Naive thymus-derived CD4-positive, alpha-beta T cell (primary cell): ENCODE results near the gene ANKRD13B. TPM values are rescaled to one million over a fixed set of nuclear protein-coding genes. Genes with fewer than 3 reads are reported as not detected.
A peak's percentile ranks its signal among the peaks of the same experiment; 100 is the strongest.

Experiments used
- ATAC-seq: fragments of 150-1000 bp; cut with Tn5 transposase; 2 replicates; pipeline ENCODE4 v1.10.0; 2021; ENCODE audit warnings: mild to moderate bottlenecking, moderate library complexity
- CTCF ChIA-PET: fragments of 350-600 bp; sonication (Branson Sonifier 250); formaldehyde crosslinking; loops from one replicate; lab custom pipeline; 2021; ENCODE audit warnings: antibody characterized with exemption; lab: Charles Lee
- POLR2A ChIA-PET: fragments of 350-600 bp; sonication (Branson Sonifier 250); formaldehyde crosslinking; loops from one replicate; lab custom pipeline; 2021; ENCODE audit warnings: antibody characterized with exemption, inconsistent platforms; lab: Charles Lee
- DNase-seq, 9 donors: peaks; one replicate each; pipeline versions ENCODE4 v3.0.0 to v3.0.0-alpha.2; 2020 to 2022; ENCODE audit warnings: mixed read lengths in 1 of 9
- H3K27ac ChIP-seq: one replicate; pipeline ENCODE4 v1.7.0; 2013; ENCODE audit warnings: mild to moderate bottlenecking, low read depth, low read length, moderate library complexity
- H3K27me3 ChIP-seq, 2 donors: one replicate each; pipeline ENCODE4 v1.7.0; 2013; ENCODE audit warnings: low read length in 2 of 2, mild to moderate bottlenecking in 2 of 2, moderate library complexity in 2 of 2; ENCODE audit not compliant: control insufficient read depth in 2 of 2, insufficient read depth in 2 of 2
- H3K36me3 ChIP-seq, 3 experiments: 1 replicate in 2 of 3; 2 replicates in 1 of 3; pipeline ENCODE4 v1.7.0; 2013; ENCODE audit warnings: low read length in 3 of 3, mild to moderate bottlenecking in 3 of 3, moderate library complexity in 1 of 3; ENCODE audit not compliant: insufficient read depth in 3 of 3, control insufficient read depth in 2 of 3
- H3K4me1 ChIP-seq, 2 donors: one replicate each; pipeline ENCODE4 v1.7.0; 2013; ENCODE audit warnings: low read length in 2 of 2, mild to moderate bottlenecking in 2 of 2, moderate library complexity in 1 of 2; ENCODE audit not compliant: control insufficient read depth in 2 of 2, insufficient read depth in 2 of 2
- H3K4me3 ChIP-seq: 2 replicates; pipeline ENCODE4 v1.7.0; 2013; ENCODE audit warnings: mild to moderate bottlenecking, low read length
- H3K9me3 ChIP-seq, 3 experiments: 1 replicate in 2 of 3; 2 replicates in 1 of 3; pipeline ENCODE4 v1.7.0; 2013; ENCODE audit warnings: low read length in 3 of 3; ENCODE audit not compliant: control insufficient read depth in 2 of 3
- H3K27ac Mint-ChIP-seq, 9 donors: one replicate each; pipeline ENCODE4 v1.8.0; 2020 to 2022; ENCODE audit warnings: mixed read lengths in 9 of 9, mild to moderate bottlenecking in 8 of 9, moderate library complexity in 5 of 9, inconsistent platforms in 2 of 9
- H3K27me3 Mint-ChIP-seq, 5 donors: one replicate each; pipeline ENCODE4 v1.8.0; 2021 to 2022; ENCODE audit warnings: mixed read lengths in 5 of 5, mild to moderate bottlenecking in 1 of 5
- H3K36me3 Mint-ChIP-seq, 5 donors: one replicate each; pipeline ENCODE4 v1.8.0; 2020 to 2022; ENCODE audit warnings: mixed read lengths in 5 of 5, mild to moderate bottlenecking in 3 of 5, inconsistent platforms in 1 of 5
- H3K4me1 Mint-ChIP-seq, 7 donors: one replicate each; pipeline ENCODE4 v1.8.0; 2020 to 2022; ENCODE audit warnings: mixed read lengths in 7 of 7, mild to moderate bottlenecking in 3 of 7, inconsistent platforms in 1 of 7
- H3K4me3 Mint-ChIP-seq, 10 donors: one replicate each; pipeline ENCODE4 v1.8.0; 2020 to 2022; ENCODE audit warnings: mild to moderate bottlenecking in 10 of 10, mixed read lengths in 10 of 10, moderate library complexity in 6 of 10, inconsistent platforms in 2 of 10
- H3K9me3 Mint-ChIP-seq, 11 donors: one replicate each; pipeline ENCODE4 v1.8.0; 2020 to 2022; ENCODE audit warnings: mixed read lengths in 11 of 11, mild to moderate bottlenecking in 4 of 11, inconsistent platforms in 1 of 11, moderate library complexity in 1 of 11
- intact Hi-C, 2 donors: fragments of 100-400 bp; cut with micrococcal nuclease; formaldehyde crosslinking; loops; one replicate each; pipeline ENCODE4 v1.15.1; 2023
- polyA plus RNA-seq, 2 donors: library from polyadenylated mRNA; unstranded; fragments of 300-500 nt; fragmentation: Illumina TruSeq; gene quantifications; one replicate each; pipeline ENCODE4 v1.2.3, GENCODE V29; 2021
- total RNA-seq, 6 experiments: library from RNA in 5 of 6; stranded (reverse) in 5 of 6; gene quantifications; 1 replicate in 5 of 6; 2 replicates in 1 of 6; pipeline ENCODE4 v1.2.3 and lab custom pipeline; 2021 to 2026

Gene ANKRD13B
- total and polyA plus RNA-seq, 7 experiments from 2014 or later = 0.51 to 9.8 (median 1.2) TPM; not detected in 1

- H3K4me3 ChIP-seq = no peak overlapping the region
- H3K27ac Mint-ChIP-seq = peak overlapping the region in 8 of 9 donors; percentile 62 to 86 (median 78)
- intact Hi-C loops = no loop called here
- no peaks in the 10 kb centered on the region for H3K9me3 Mint-ChIP-seq
- ATAC-seq (no peak), DNase-seq (no peak)
- H3K4me1 ChIP-seq = peaks cover 24 to 44% of the 10 kb centered on the region in 2 donors
- peaks cover 43 to 55% (median 53%) of the 10 kb centered on the region in 7 donors for H3K4me1 Mint-ChIP-seq
- H3K27me3 Mint-ChIP-seq = no peaks in the 10 kb centered on the region
- no peaks in the 10 kb centered on the region for H3K27me3 ChIP-seq
- peak overlapping the region; percentile 16 to 94 (median 57) for H3K4me3 Mint-ChIP-seq
- no peaks in the 10 kb centered on the region for H3K9me3 ChIP-seq
- H3K36me3 Mint-ChIP-seq = peaks cover 0 to 22% (median 8%) of the 10 kb centered on the region in 5 donors
- H3K27ac ChIP-seq = peak overlapping the region; percentile 30
- peaks cover 0 to 26% (median 8%) of the 10 kb centered on the region in 3 experiments for H3K36me3 ChIP-seq
- CTCF ChIA-PET = interaction anchor here (1.0 to 1.6 kb wide), 2 partner anchors 30 to 194 kb away, joined by 6 to 8 read pairs; no protein-coding TSS in a partner anchor
- POLR2A ChIA-PET = interaction anchor here (1.1 to 5.9 kb wide), 2 partner anchors 10 to 31 kb away, joined by 4 to 59 read pairs; no protein-coding TSS in a partner anchor
Observed at GRCh38 chr17:29584452-29585079, 8.4 kb upstream of the ANKRD13B start.

GRCh38 chr17:29585080-29585751, 7.7 kb upstream of the ANKRD13B start:
- CTCF ChIA-PET = interaction anchor here (0.7 to 2.0 kb wide), 6 partner anchors 11 to 194 kb away, joined by 3 to 21 read pairs (median 4); no protein-coding TSS in a partner anchor
- Histone ChIP-seq H3K9me3 (no peaks in the 10 kb centered on the region), H3K36me3 (peaks cover 0 to 25% (median 8%) of the 10 kb centered on the region in 3 experiments), H3K27me3 (no peaks in the 10 kb centered on the region), H3K4me3 (peak overlapping the region; percentile 23), H3K4me1 (peaks cover 29 to 49% of the 10 kb centered on the region in 2 donors), H3K27ac (peak overlapping the region; percentile 30)
- POLR2A ChIA-PET = interaction anchor here (1.1 to 5.9 kb wide), 5 partner anchors 9 to 346 kb away, joined by 4 to 59 read pairs (median 6); partner anchors contain the start of gene TP53I13
- H3K36me3 Mint-ChIP-seq = peaks cover 0 to 18% (median 4%) of the 10 kb centered on the region in 5 donors
- H3K27me3 Mint-ChIP-seq = no peaks in the 10 kb centered on the region
- H3K27ac Mint-ChIP-seq = peak overlapping the region; percentile 40 to 86 (median 67)
- H3K9me3 Mint-ChIP-seq = no peaks in the 10 kb centered on the region
- H3K4me3 Mint-ChIP-seq = peak overlapping the region; percentile 25 to 94 (median 65)
- peaks cover 43 to 58% (median 54%) of the 10 kb centered on the region in 7 donors for H3K4me1 Mint-ChIP-seq
- intact Hi-C loops = no loop called here
- DNase-seq = peak in 1 of 9 donors; percentile 18
- ATAC-seq = no peak

- no peak overlapping the region for H3K4me3 ChIP-seq
- peaks cover 0 to 15% (median 6%) of the 10 kb centered on the region in 3 experiments for H3K36me3 ChIP-seq
- no peaks in the 10 kb centered on the region for H3K9me3 ChIP-seq
- Mint-ChIP-seq H3K4me1 (peaks cover 45 to 70% (median 65%) of the 10 kb centered on the region in 7 donors), H3K9me3 (no peaks in the 10 kb centered on the region), H3K27ac (peak overlapping the region; percentile 31 to 93 (median 79)), H3K4me3 (peak overlapping the region in 9 of 10 donors; percentile 45 to 96 (median 94)), H3K27me3 (no peaks in the 10 kb centered on the region), H3K36me3 (peaks cover 0 to 12% (median 0%) of the 10 kb centered on the region in 5 donors)
- DNase-seq (no peak), ATAC-seq (no peak)
- H3K4me1 ChIP-seq = peaks cover 45 to 60% of the 10 kb centered on the region in 2 donors
- H3K27ac ChIP-seq = peak overlapping the region; percentile 72
- no peaks in the 10 kb centered on the region for H3K27me3 ChIP-seq
- CTCF ChIA-PET = interaction anchor here (0.6 to 2.0 kb wide), 4 partner anchors 26 to 540 kb away, joined by 4 to 21 read pairs (median 9); no protein-coding TSS in a partner anchor
- POLR2A ChIA-PET = interaction anchor here (0.9 to 5.9 kb wide), 6 partner anchors 12 to 344 kb away, joined by 3 to 59 read pairs (median 6); partner anchors contain the start of gene TP53I13
- intact Hi-C loops = no loop called here
Observed at GRCh38 chr17:29586676-29587469, 6.1 kb upstream of the ANKRD13B start.

GRCh38 chr17:29587591-29587990, 5.3 kb upstream of the ANKRD13B start:
- H3K27me3 ChIP-seq = no peaks in the 10 kb centered on the region
- ChIA-PET CTCF (interaction anchor here (0.6 to 1.9 kb wide), 6 partner anchors 8 to 343 kb away, joined by 3 to 11 read pairs (median 4); partner anchors contain the start of gene SSH2), POLR2A (interaction anchor here (0.9 to 5.9 kb wide), 6 partner anchors 18 to 375 kb away, joined by 3 to 59 read pairs (median 4); partner anchors contain the start of gene TP53I13)
- Mint-ChIP-seq H3K36me3 (peaks cover 0 to 7% (median 0%) of the 10 kb centered on the region in 5 donors), H3K27me3 (no peaks in the 10 kb centered on the region), H3K9me3 (no peaks in the 10 kb centered on the region), H3K4me3 (peak overlapping the region; percentile 83 to 96 (median 94)), H3K4me1 (peaks cover 45 to 77% (median 71%) of the 10 kb centered on the region in 7 donors), H3K27ac (peak overlapping the region in 8 of 9 donors; percentile 62 to 94 (median 90))
- no peak overlapping the region for H3K4me3 ChIP-seq
- peaks cover 0 to 8% (median 0%) of the 10 kb centered on the region in 3 experiments for H3K36me3 ChIP-seq
- no peaks in the 10 kb centered on the region for H3K9me3 ChIP-seq
- ATAC-seq (no peak), DNase-seq (no peak)
- peaks cover 51 to 65% of the 10 kb centered on the region in 2 donors for H3K4me1 ChIP-seq
- peak overlapping the region; percentile 72 for H3K27ac ChIP-seq
- intact Hi-C loops = no loop called here

- peaks cover 45 to 80% (median 74%) of the 10 kb centered on the region in 7 donors for H3K4me1 Mint-ChIP-seq
- DNase-seq = no peak
- H3K27ac Mint-ChIP-seq = peak overlapping the region; percentile 62 to 98 (median 91)
- H3K4me3 Mint-ChIP-seq = peak overlapping the region; percentile 83 to 96 (median 94)
- H3K9me3 Mint-ChIP-seq = no peaks in the 10 kb centered on the region
- H3K9me3 ChIP-seq = no peaks in the 10 kb centered on the region
- no peak for ATAC-seq
- no peaks in the 10 kb centered on the region for H3K27me3 ChIP-seq
- H3K36me3 Mint-ChIP-seq = peaks cover 0 to 5% (median 0%) of the 10 kb centered on the region in 5 donors
- H3K36me3 ChIP-seq = peaks cover 0 to 3% (median 0%) of the 10 kb centered on the region in 3 experiments
- ChIA-PET CTCF (interaction anchor here (0.6 to 1.9 kb wide), 8 partner anchors 9 to 343 kb away, joined by 3 to 11 read pairs (median 4); partner anchors contain the start of gene SSH2), POLR2A (interaction anchor here (0.9 to 5.9 kb wide), 7 partner anchors 18 to 374 kb away, joined by 3 to 59 read pairs (median 4); partner anchors contain the start of gene CORO6)
- H3K4me3 ChIP-seq = peak overlapping the region; percentile 72
- peak overlapping the region; percentile 72 for H3K27ac ChIP-seq
- H3K27me3 Mint-ChIP-seq = no peaks in the 10 kb centered on the region
- H3K4me1 ChIP-seq = peaks cover 53 to 68% of the 10 kb centered on the region in 2 donors
- intact Hi-C loops = no loop called here
Observed at GRCh38 chr17:29588017-29588561, 4.8 kb upstream of the ANKRD13B start.
